ENCODE results near the gene RFX3.

Gene RFX3

GRCh38 chr9:3433066-3433465 is 92.7 kb downstream of the RFX3 start (continued):
- TF ChIP-seq REST (tag by site-specific recombination; IDR thresholded peaks at IDR 0.05) (no peak), SP3 (tag by site-specific recombination; IDR thresholded peaks at IDR 0.05) (no peak), ZNF248 (tag by site-specific recombination; IDR thresholded peaks at IDR 0.05) (no peak), ZNF548 (tag by site-specific recombination; IDR thresholded peaks at IDR 0.05) (no peak), ZNF704 (tag by site-specific recombination; IDR thresholded peaks at IDR 0.05) (no peak)

GRCh38 chr9:3431890-3432289 is 93.9 kb downstream of the RFX3 start:
- H3K9me3 ChIP-seq (ENCODE audit: control insufficient read depth, insufficient read depth, low read depth, low read length) = no peaks in the 10 kb centered on the region
- no peaks in the 10 kb centered on the region for H3K36me3 ChIP-seq (ENCODE audit: control insufficient read depth in 2 of 2, insufficient read depth in 1 of 2, low read length in 2 of 2)
- H3K27ac ChIP-seq (ENCODE audit: extremely low read depth, low read depth, low read length) = no peak overlapping the region
- H3K4me3 ChIP-seq (ENCODE audit: low read depth, low read length) = no peak overlapping the region
- ChIA-PET POLR2A (no interaction called here), CTCF (interaction anchor here (0.6 to 4.0 kb wide), 2 partner anchors 9 to 1327 kb away, joined by 4 to 30 read pairs; no protein-coding TSS in a partner anchor)
- H3K4me1 ChIP-seq (ENCODE audit: control insufficient read depth, insufficient read depth, low read length) = no peaks in the 10 kb centered on the region
- no peak for TF ChIP-seq ZNF654 (tag by site-specific recombination; IDR thresholded peaks at IDR 0.05; ENCODE audit: low read depth)
- no peak for TF ChIP-seq ZNF366 (tag by site-specific recombination; conservative IDR thresholded peaks at IDR 0.05)
- TF ChIP-seq ZNF558 (tag by site-specific recombination; IDR thresholded peaks at IDR 0.05) = no peak
- no peak for TF ChIP-seq ZBTB49 (tag by site-specific recombination; IDR thresholded peaks at IDR 0.05; ENCODE audit: low read depth)
- no peak for TF ChIP-seq ZBTB26 (tag by site-specific recombination; optimal IDR thresholded peaks at IDR 0.05)
- TF ChIP-seq ZNF292 (tag by site-specific recombination; IDR thresholded peaks at IDR 0.05; ENCODE audit: borderline replicate concordance, low read depth) = no peak
- no peak for TF ChIP-seq ZNF391 (tag by site-specific recombination; IDR thresholded peaks at IDR 0.05; ENCODE audit: borderline replicate concordance, low read depth)
- no peak for TF ChIP-seq ZBTB20 (tag by site-specific recombination; IDR thresholded peaks at IDR 0.05)
- TF ChIP-seq ZNF26 (tag by site-specific recombination; IDR thresholded peaks at IDR 0.05) = no peak
- TF ChIP-seq ZNF341 (tag by site-specific recombination; IDR thresholded peaks at IDR 0.05; ENCODE audit: low read depth) = no peak
- no peak for TF ChIP-seq ZNF146 (tag by site-specific recombination; IDR thresholded peaks at IDR 0.05)
- TF ChIP-seq GLI2 (tag by site-specific recombination; IDR thresholded peaks at IDR 0.05; ENCODE audit: borderline replicate concordance, low read depth) = no peak
- TF ChIP-seq ZNF776 (tag by site-specific recombination; IDR thresholded peaks at IDR 0.05; ENCODE audit: borderline replicate concordance) = no peak
- TF ChIP-seq YY2 (tag by site-specific recombination; IDR thresholded peaks at IDR 0.05) = no peak
- no peak for TF ChIP-seq ZNF580 (tag by site-specific recombination; IDR thresholded peaks at IDR 0.05)
- no peak for TF ChIP-seq ZNF169 (tag by site-specific recombination; IDR thresholded peaks at IDR 0.05)
- TF ChIP-seq ZNF280D (tag by site-specific recombination; IDR thresholded peaks at IDR 0.05) = no peak
- TF ChIP-seq MYNN (tag by site-specific recombination; IDR thresholded peaks at IDR 0.05; ENCODE audit: borderline replicate concordance) = no peak
- no peak for TF ChIP-seq ZNF621 (tag by site-specific recombination; IDR thresholded peaks at IDR 0.05)
